GM12872 (cell line): ENCODE results near the gene HSPBP1.

ENCODE experiments used
- TF ChIP-seq, protein P1 (sequence below): IDR thresholded peaks from 3 replicates; pipeline ENCODE4 v1.5.1; 2011; ENCODE audit warnings: low read depth, mild to moderate bottlenecking, low read length, moderate library complexity; ENCODE audit not compliant: insufficient read depth

The HSPBP1 gene

DNA sequence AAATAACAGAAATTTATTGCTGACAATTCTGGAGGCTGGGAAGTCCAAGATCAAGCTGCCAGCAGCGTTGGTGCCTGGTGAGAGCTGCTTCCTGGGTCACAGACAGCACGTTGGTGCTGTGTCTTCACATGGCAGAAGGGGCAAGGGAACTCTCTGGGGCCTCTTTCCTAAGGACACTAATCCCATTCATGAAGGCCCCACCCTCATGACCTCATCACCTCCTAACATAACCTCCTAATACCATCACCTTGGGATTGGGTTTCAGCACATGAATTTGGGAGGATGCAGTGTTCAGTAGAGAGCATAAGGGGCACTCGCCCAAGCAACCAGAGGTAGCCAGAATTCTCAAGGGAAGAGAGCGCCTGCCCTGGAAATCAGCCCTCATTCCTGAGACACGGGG lies 29.5 kb upstream of the HSPBP1 start:
- TF ChIP-seq, protein P1, sequence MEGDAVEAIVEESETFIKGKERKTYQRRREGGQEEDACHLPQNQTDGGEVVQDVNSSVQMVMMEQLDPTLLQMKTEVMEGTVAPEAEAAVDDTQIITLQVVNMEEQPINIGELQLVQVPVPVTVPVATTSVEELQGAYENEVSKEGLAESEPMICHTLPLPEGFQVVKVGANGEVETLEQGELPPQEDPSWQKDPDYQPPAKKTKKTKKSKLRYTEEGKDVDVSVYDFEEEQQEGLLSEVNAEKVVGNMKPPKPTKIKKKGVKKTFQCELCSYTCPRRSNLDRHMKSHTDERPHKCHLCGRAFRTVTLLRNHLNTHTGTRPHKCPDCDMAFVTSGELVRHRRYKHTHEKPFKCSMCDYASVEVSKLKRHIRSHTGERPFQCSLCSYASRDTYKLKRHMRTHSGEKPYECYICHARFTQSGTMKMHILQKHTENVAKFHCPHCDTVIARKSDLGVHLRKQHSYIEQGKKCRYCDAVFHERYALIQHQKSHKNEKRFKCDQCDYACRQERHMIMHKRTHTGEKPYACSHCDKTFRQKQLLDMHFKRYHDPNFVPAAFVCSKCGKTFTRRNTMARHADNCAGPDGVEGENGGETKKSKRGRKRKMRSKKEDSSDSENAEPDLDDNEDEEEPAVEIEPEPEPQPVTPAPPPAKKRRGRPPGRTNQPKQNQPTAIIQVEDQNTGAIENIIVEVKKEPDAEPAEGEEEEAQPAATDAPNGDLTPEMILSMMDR: no peak

DNA sequence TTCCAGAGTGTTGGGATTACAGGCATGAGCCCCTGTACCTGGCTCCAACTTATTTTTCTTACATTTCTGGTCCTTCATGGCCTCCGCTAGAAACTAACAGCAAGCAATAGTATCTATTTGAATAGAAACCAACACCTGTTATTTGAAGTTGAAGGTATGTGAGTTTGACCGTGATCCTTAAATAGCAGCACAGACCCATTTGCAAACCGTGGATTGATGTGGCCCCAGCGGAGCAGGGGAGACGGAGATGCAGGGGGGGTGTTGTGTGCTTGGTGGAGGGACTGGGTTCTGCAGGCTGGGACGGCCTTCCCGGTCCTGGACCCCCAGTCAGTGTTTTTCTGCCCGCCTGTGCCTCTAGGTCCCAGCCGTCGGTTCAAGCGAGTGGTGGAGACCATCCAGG lies 28.4 kb upstream of the HSPBP1 start:
- TF ChIP-seq, protein P1: no peak

DNA sequence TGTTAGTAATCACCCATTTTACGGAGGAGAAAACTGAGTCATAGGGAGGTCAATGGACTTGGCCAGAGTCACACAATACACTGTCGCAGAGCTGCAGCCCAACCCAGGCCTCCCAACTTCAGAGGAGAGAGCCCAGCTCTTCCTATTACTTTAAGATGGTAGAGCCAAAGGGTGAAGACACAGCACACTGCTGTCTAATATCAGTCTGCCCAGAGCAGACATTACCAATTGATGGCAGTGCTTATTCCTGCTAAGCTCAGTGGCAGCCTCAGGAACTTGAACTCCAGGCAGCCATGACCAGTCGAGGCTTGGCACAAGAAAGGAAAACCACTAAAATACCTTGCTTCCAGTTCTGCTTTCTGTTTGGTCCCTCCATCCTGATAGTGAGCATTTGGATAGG lies 26.8 kb upstream of the HSPBP1 start:
- TF ChIP-seq, protein P1: no peak

DNA sequence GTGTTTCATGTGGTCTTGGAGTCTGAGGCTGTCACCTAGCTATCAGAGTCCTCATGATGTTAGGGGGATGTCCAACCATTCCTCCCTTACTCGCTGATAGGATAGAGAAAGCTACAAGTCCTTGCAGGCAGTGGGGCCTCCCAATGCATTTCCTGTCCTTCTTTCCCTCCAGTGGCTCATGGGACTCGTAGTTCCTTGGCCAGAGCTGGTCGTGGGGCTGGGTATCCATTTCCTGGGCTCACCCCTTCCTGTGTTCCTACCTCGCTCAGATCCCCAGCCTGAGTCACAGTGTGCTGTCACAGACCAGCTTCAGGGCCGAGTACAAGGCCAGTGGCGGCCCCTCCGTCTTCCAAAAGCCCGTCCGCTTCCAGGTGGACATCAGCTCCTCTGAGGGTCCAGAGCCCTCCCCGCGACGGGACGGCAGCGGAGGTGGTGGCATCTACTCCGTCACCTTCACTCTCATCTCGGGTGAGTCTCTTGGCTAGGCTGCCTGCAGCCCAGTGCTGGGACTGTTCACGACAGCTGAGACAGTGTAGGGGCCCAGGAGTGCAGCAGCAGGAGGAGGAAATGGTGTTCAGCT lies 26.2 kb upstream of the HSPBP1 start:
- TF ChIP-seq, protein P1: no peak

DNA sequence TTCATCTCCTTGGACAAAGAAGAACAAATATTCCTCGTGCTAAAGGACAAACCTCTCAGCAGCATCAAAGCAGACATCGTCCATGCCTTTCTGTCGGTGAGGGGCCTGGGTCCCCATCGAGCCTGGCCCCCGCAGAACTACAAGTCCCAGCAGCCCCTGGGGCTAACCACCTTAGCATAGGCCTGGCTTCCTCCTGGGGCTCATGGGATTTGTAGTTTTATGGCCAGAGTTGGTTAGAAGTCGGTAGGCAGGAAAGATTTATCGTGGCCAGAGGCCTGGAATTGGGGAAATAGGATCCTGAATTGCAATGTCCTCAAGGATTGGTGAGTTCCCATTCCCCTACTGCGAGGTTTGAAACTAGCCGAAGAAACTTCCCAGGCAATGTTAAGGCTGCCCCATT lies 25.6 kb upstream of the HSPBP1 start:
- TF ChIP-seq, protein P1: no peak

- TF ChIP-seq, protein P1: no peak
Measured at GRCh38 chr19:55304980-55305379, 25.1 kb upstream of the HSPBP1 start.

DNA sequence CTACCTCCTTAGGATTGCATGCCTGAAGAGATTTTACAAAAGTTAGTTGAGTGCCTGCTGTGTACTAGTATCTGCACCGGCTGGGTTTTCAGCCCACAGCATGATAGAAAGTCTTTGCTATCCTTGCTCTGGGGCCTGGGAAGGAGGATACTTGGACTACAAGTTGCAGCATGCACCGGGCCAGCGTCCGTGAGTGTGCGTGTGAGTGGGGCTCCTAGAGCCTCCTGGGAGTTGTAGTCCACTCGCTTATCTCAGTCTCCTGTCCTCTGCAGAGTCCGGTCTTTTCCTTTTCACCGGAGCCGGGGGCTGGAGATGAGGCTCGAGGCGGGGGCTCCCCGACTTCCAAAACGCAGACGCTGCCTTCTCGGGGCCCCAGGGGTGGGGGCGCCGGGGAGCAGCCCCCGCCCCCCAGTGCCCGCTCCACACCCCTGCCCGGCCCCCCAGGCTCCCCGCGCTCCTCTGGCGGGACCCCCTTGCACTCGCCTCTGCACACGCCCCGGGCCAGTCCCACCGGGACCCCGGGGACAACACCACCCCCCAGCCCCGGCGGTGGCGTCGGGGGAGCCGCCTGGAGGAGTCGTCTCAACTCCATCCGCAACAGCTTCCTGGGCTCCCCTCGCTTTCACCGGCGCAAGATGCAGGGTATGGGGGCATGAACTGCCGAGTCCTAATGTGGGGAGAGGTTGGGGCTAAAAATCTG lies 24.5 kb upstream of the HSPBP1 start:
- TF ChIP-seq, protein P1: no peak
